ENCODE data around the gene FCHO1.

Gene FCHO1

GRCh38 chr19:17737690-17738153 lies 13.6 kb upstream of the FCHO1 start:
- DNase-seq, result no peak

DNA sequence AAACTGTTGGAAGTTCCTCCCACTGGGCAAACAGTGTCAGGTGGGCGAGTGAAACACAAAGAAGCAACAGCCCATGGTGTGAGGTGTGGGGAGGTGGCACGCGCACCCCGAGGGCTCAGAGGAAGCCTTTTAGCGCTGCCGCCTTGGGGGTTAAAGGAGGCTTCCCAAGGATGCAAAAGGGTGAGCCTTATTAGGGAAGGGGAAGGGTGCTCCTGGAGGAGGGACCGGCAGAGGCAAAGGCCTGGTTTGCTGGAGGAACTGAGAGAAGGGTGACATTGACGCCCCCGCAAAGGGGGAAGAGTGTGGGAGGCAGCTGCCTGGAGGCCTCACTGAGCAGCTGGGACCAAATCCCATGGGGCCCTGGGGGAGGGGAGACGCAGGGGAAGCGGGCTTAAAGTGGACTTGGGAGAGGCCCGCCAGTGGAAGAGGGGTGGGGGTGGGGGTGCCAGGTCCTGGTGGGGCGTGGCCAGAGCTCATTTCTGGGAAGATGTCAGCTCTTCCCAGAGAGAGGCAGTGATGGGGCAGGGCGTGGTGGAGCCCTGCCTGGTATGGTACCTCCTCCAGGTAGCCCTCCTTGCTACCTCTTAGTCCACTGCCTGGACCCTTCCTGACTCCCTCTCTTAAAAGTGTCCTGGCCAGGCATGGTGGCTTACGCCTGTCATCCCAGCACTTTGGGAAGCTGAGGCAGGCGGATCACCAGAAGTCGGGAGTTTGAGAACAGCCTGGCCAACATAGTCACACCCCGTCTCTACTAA lies 12.0 kb upstream of the FCHO1 start:
- DNase-seq, result peak; percentile 28

GRCh38 chr19:17741456-17741855 lies 9.8 kb upstream of the FCHO1 start:
- DNase-seq, result no peak

DNA sequence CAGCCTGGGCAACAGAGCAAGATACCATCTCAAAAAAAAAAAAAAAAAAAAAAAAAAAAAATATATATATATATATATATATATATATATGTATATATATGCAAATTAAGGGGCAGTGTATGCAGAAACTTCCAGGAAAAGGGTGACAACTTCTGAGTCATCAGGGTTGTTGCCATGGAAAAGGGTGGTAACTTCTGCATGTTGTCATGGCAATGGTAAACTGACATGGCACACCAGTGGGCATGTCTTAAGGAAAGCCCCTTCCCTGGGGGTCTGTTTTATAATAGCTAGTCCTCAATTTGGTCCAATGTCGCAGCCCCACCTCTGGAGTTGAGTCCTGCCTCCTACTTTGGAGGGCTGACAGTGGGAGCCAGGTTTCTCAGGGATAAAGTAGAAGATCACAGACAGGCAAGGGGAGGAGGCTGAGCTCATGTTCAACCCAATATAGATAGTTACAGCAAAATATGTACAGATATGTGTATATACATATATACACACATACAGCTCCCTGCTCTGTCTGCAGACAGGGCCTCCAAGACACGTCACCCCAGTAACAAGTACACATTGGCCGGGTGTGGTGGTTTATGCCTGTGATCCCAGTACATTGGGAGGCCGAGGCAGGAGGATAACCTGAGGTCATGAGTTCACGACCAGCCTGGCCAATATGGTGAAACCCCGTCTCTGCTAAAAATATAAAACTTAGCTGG lies 7.2 kb upstream of the FCHO1 start:
- DNase-seq, result no peak

GRCh38 chr19:17747205-17748098 lies 3.8 kb upstream of the FCHO1 start:
- peak; percentile 95 for DNase-seq

GRCh38 chr19:17748884-17749638 lies 2.2 kb upstream of the FCHO1 start:
- no peak for DNase-seq

DNA sequence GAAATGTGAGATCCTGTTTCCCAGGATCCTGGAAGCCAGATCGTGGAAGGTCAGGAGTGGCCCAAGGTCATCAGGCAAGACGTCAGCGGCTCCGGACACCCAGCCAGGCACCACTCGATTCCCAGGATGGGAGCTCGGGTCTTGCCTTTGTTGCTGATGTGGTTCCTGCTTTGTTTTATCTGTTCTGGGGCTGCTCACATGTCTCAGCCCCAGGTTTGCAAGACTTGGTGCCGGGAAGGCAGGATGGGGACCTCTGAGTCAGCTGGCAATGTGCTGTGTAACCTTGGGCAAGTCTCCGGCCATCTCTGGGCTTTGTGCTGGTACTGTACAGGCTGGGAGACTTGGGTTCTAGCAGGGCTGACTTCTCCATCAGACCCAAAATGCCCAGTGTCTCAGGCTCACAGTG lies 1.4 kb upstream of the FCHO1 start:
- no peak for DNase-seq

- no peak for DNase-seq
These were observed 616 bp downstream of the FCHO1 start for GRCh38 chr19:17751912-17752273.

DNA sequence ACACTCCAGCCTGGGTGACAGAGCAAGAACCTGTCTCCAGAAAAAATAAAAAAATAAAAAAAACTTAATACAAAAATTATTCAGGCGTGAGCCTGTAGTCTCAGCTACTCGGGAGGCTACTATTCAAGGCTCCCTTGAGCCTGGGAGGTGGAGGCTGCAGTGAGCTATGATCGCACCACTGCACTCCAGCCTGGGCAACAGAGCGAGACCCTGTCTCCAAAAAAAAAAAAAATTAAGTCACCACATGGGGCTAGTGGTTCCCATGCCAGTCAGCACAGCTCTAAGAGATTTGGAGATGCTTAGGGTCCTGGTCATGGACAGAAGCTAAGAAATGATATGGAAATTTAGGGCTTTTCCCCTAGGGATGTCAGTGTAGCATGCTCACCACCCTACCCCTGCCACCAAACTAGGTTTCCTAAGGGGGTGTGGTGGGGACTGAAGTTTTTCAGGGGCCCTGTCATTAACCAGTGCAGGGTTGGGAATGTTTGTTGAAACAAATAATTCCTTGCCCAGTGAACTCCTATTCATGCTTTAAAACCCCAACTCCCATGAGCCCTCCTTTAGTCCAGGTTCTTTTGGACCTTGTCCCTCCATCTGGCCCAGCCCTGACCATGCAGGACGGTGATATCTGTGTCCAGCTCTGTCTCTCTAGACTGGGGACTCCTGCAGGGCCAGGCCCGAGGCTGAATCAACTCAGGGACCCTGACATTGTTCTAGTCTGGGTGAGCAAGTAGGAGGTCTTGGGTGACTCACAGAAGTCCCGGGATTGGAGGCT lies 1.8 kb downstream of the FCHO1 start:
- DNase-seq, result no peak

DNA sequence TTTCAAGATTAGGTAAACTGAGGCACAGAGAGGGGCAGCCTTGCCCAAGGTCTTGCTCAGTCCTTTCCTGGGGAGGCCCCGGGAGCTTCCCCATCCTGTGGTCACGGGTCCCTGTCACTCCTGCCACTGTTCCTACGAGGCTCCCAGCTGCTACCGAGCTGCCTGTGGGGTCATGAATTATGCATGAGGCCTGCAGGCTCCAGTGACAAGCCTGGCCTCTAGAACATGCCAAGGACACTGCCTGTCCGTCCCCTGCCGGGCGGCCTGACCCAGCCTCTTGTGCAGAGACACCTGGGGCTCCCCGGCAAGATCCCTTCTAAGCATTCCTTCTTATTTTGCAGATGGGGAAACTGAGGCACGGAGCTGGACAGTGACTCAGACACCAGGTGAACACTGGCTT lies 2.7 kb downstream of the FCHO1 start:
- DNase-seq, result no peak

DNA sequence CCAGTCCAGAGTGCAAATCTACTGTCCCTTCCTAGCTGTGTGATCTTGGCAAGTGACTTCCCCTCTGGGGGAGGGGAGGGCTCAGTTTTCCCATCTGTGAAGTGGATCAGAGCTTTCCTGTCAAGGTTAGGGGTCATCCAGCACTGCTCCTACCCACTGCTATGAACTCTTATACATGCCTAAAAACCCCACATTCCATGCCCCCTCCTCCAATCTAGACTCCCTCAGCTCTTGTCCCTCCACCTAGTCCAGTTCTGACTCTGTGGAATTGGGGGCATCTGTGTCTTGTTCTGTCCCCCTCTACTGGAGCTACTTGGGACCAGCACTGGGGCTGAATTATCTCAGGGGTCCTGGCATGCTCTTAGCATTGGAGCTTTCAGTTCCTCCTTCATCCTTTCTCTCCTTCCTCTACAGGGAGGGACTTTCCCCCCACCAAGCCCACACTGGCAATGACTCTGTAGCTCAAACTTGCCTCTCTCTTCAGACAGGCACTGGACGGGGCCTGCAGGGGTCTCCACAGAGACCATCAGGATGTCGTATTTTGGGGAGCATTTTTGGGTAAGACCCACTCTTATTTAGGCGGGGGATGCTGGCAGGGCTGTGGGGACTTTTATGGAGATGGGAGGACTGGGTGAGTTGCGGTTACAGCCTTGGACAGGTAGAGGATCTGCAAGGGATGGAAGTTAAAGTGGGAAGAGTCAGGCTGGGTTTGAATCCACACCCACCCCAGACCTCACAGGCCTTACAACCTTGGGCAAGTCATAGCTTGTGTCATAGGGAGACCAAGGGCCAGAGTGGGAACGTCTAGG lies 3.6 kb downstream of the FCHO1 start:
- no peak for DNase-seq

DNA sequence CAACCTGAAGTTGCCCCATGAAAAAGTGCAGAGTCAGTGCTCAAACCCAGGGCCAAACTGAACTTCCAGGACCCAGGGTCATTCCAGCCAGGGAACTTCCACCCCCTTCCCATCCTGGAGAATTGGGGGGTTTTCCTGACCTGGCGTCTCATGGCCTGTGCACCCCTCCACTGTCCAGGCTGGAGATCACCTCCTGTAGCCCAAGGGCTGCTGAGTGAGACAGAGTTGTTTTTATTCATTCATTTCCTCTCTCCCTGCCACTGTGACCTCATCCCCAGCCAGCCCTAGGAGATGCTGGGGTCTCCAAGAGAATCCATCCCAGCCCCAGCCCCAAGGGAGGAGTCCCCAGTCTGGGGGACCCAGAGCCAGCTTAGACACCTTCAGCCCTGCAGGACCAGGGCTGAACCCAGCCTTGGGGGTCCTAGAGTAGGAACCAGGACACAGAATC lies 4.2 kb downstream of the FCHO1 start:
- no peak for DNase-seq

DNA sequence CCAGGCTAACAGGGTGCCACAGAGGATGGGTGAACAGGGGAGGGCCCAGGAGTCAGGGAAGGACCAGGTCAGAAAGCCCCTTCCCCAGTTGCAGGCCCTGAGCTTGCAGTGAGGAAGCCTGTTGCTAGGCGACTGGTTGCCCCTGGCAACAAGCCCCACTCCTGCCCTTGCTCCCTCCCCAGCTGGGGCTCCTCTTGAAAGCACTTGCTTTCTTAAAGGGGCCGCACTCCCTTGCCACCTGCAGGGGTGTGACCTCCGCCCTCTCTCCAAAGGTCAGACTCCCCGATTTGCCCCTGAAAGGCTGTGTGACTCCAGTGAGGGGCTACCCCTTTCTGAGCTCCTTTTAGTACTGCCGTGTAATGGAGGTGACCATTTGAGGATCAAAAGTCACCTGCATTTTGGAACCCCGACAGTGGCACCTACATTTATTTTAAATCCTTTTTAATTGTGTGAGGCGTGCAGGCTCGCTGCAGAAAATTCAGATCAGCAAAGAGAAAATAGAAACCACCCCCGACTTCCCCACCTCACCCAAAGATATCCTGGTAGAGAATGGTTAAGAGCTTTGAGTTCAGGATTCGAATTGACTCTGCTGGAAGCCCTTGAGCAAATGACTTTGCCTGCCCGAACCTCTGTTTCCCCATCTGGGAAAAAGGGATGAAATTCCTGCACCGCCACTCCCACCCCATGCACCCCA lies 4.8 kb downstream of the FCHO1 start:
- peak; percentile 77 for DNase-seq

DNA sequence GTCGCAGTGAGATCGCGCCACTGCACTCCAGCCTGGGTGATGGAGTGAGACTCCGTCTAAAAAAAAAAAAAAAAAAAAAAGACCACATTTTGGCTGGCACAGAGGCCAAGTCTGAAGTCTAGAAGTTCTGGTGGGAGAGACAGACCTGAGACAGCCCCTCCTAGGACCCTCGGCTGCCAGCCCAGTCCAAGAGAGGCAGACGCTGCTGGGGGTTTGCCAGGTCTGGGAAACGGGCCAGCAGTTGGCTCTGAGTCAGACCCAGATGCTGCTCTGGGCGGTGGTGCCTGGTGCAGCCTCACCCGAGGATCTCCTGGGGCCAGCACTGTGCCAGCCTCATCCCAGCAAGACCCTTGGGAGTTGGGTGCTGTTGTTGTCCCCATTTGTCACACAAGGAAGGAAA lies 5.8 kb downstream of the FCHO1 start:
- DNase-seq, result peak; percentile 84

DNA sequence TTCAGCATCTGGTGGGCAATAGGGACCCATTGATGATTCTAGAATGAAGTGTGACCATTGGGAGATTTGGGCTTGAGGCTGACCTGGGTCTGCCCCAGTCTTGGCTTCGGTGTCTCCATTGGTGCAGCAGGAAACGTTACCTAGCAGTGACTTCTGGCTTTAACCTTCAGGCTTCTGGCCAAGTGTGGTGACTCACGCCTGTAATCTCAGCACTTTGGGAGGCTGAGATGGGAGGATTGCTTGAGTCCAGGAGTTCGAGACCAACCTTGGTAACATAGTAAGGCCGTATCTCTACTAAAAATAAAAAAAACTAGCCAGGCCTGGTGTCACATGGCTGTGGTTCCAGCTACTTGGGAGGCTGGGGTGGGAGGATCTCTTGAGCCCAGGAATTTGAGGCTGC lies 7.2 kb downstream of the FCHO1 start:
- DNase-seq, result no peak

- no peak for DNase-seq
These were observed 9.9 kb downstream of the FCHO1 start for GRCh38 chr19:17761148-17761547.

DNA sequence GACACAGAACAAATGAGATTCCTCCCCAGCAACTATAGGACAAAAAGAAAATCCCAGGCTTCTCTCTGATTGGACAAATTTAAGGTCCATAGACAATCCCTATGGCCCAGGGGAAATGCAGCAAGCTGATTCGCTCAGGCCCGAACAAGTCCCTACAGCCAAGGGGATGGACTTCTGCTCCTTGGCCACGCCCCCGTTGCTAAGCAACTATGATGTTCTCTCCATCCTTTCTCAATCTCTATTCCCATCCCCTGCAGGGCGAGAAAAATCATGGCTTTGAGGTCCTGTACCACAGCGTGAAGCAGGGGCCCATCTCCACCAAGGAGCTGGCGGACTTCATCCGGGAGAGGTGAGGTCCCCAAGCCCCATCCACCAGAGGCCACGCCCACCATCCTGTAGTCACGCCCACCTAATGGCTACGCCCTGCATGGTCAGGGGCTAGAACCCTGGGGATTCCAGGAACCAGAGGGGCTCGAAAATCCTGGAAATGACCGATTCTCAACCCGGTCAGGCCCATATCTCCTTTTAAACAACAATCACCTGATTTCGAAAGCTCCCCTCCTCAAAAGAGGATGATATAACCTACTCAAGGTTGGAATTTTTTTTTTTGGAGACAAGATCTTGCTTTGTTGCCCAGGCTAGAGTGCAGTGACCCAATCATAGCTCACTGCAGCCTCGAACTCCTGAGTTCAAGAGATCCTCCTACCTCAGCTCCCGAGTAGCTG lies 11.4 kb downstream of the FCHO1 start:
- no peak for DNase-seq

DNA sequence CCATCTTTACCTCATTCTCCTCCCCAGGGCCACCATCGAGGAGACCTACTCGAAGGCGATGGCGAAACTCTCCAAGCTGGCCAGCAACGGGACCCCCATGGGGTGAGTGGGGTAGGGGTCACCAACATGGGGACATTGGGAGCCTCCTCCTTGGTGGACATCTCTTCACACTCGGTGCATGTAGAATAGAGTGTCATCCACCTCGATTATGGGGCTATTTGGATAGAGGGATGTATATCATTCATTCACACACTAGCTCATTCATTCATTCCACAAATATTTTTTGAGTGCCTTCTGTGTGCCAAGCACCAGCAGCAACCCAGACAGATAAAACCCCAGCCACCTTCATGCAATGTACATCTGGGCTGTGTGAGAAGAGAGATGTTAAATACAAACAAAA lies 13.1 kb downstream of the FCHO1 start:
- no peak for DNase-seq

DNA sequence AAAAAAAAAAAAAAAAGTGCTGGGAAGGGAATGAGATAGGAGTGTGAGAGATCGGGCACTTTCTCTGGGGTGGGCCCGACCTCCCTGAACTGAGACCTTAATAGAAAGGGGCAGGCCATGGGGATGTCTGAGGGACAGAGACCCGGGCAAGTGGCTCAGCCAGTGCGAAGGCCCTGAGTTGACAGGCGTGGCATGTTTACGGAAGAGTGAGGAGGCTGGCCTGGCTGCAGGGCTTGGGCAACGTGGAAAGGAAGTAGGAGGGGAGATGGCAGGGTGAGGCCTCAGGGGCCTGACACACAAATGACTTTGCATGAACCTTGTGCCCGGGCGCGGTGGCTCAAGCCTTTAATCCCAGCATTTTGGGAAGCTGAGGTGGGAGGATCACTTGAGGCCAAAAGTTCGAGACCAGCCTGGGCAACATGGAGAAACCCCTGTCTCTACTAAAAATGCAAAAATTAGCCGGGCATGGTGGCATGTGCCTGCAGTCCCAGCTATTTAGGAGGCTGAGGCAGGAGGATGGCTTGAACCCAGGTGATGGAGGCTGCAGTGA lies 13.9 kb downstream of the FCHO1 start:
- DNase-seq, result no peak

Data from NCI-H1092 (cell line).